Measurements from ENCODE around the gene DMRTC1B.
"Not testable (repeated sequence)": the region's sequence is repeated elsewhere in the genome, so short reads cannot be mapped to it uniquely, and the experiment has no call there.

DNA sequence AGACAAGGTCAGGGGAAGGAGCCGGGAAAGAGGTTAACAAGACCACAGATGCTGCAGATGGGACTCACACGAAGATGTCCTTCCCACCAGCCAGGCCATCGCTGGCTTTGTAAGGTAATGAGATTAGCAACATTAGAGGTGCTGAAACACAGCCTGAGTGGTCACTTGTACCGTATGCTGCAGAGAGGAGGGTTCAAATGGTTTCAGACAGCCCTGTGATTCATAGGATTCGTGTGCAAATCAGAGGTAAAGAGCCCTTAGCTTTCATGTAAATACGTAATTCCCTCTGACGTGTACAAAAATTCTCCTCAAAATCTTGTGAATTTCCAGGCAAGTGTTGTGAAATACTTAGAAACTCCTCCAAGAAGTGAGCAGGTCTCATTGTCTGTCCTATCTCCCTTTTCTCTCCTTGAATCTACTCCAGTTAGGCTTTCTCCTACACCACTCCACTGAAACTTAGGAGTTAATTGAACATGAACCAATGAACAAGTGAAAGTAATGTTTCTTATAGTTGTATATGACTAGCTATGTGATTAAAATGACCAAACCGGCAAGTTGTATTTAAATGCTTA, 6.8 kb downstream of the DMRTC1B start:
- not testable (repeated sequence) for TF ChIP-seq TAF1, POLR2AphosphoS5, POLR2A, POU2F2 (IDR thresholded peaks at IDR 0.05; ENCODE audit: low read depth, low read length)
